Adrenal gland (tissue), 12 donors: ENCODE measurements around the gene SASH1. TPM values are rescaled to one million over a fixed set of nuclear protein-coding genes. Genes with fewer than 3 reads are reported as not detected.
A peak's percentile ranks its signal among the peaks of the same experiment; 100 is the strongest.

Experiments used
- DNase-seq, 7 donors: peaks; one replicate each; pipeline ENCODE4 v3.0.0-alpha.2; 2019 to 2020
- H3K27ac ChIP-seq, 5 donors: fragments of 200-600 bp; sonication (generic) in 4 of 5; 1 replicate in 3 of 5; 2 replicates in 2 of 5; pipeline versions ENCODE4 v1.5.1 to v1.8.0; 2016 to 2020; ENCODE audit warnings: mild to moderate bottlenecking in 1 of 5
- H3K27me3 ChIP-seq: fragments of 200-600 bp; 2 replicates; pipeline ENCODE4 v1.8.0; 2021
- H3K36me3 ChIP-seq, 2 donors: fragments of 200-600 bp; replicated peaks in 1 of 2; 1 replicate in 1 of 2; 2 replicates in 1 of 2; pipeline versions ENCODE4 v1.5.1 to v1.8.0; 2018 to 2022
- H3K4me1 ChIP-seq, 2 donors: fragments of 200-600 bp; replicated peaks in 1 of 2; 1 replicate in 1 of 2; 2 replicates in 1 of 2; pipeline versions ENCODE4 v1.5.1 to v1.8.0; 2018 to 2021
- H3K4me3 ChIP-seq, 4 donors: fragments of 200-600 bp; sonication (generic) in 3 of 4; one replicate each; pipeline ENCODE4 v1.5.1; 2016 to 2018
- H3K9me3 ChIP-seq, 3 donors: fragments of 200-600 bp; sonication (generic) in 1 of 3; replicated peaks in 1 of 3; 1 replicate in 2 of 3; 2 replicates in 1 of 3; pipeline versions ENCODE4 v1.5.1 to v1.8.0; 2016 to 2021
- CTCF ChIP-seq, 6 experiments: fragments of 450-650 bp in 4 of 6; fragments of 200-600 bp in 2 of 6; sonication (generic) in 1 of 6; IDR thresholded peaks; 1 replicate in 5 of 6; 2 replicates in 1 of 6; pipeline versions ENCODE4 v1.5.1 to v1.8.0; 2016 to 2021; ENCODE audit warnings: antibody characterized with exemption in 6 of 6, mild to moderate bottlenecking in 2 of 6, moderate library complexity in 1 of 6
- POLR2A ChIP-seq, 2 donors: fragments of 450-650 bp; IDR thresholded peaks; one replicate each; pipeline ENCODE4 v1.6.1; 2017; ENCODE audit warnings: antibody characterized with exemption in 2 of 2, mild to moderate bottlenecking in 2 of 2, moderate library complexity in 1 of 2
- WGBS, 4 donors: extraction: QIAGEN DNeasy Blood & Tissue Kit in 2 of 4; methylation state at CpG; one replicate each; pipeline versions ENCODE4 v1.1.5 to v1.1.7; 2013 to 2017; 5-methylcytosine and 5-hydroxymethylcytosine counted together
- intact Hi-C, 2 donors: fragments of 100-400 bp; cut with DNase I; formaldehyde crosslinking; loops; one replicate each; pipeline versions ENCODE4 v1.14.1 to v1.15.0; 2022 to 2023
- polyA plus RNA-seq, 3 donors: library from polyadenylated mRNA; stranded (reverse); fragments of 200-250 nt in 2 of 3; fragments of 350-450 nt in 1 of 3; fragmentation: Illumina TruSeq in 1 of 3; extraction: RNeasy Lipid Tissue Mini Kit (QIAGEN cat#74804) in 1 of 3; gene quantifications; one replicate each; pipeline ENCODE4 v1.2.3, GENCODE V29; 2013 to 2014
- total RNA-seq, 9 donors: library from RNA; depleted of rRNA in 4 of 9; stranded (reverse); fragments of >200 nt in 4 of 9; fragments of 120-200 nt in 1 of 9; fragmentation: NEBNext Ultra II Directional in 1 of 9; extraction: Animal tissue kit (Norgen Biotek cat#: 25700) in 1 of 9; gene quantifications; one replicate each; pipeline versions ENCODE4 v1.1.0 to v1.2.4, GENCODE V29; 2013 to 2023
- donor health status: healthy with polysubstance abuse.
- donor health status: Bipolar disorder and iron deficiency.
- donor health status: DM: yes; HTN: yes; CAD: no.
- donor health status: DM: no; HTN: no; CAD: no.
- donor health status: DM: no; HTN: no; CAD: no.
- donor health status: DM: yes; HTN: yes; CAD: no.

SASH1 gene
- total and polyA plus RNA-seq, 12 donors, result 5.5 to 30.7 (median 16.7) TPM

DNA sequence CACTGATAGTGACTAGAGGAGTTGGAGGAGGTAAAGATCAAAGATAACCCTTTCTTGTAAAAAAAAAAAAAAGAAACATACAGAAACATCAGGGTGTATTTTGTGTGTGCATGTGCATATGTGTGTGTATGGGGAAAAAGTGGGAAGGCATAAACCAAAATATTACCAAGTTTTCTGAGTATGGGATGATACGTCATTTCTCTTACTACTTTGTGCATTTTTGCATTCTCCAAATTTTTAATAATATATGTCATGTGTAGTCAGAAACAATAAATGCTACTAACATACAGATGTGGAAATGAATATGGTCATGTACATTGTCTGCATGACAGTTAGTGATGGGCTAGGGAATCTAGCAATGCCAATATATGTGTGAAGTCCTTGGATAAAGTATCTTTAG, 161.1 kb downstream of the SASH1 start:
- Histone ChIP-seq H3K9me3 (no peaks in the 10 kb centered on the region), H3K4me3 (no peak overlapping the region), H3K36me3 (no peaks in the 10 kb centered on the region), H3K27me3 (no peaks in the 10 kb centered on the region), H3K27ac (no peak overlapping the region), H3K4me1 (no peaks in the 10 kb centered on the region)
- intact Hi-C loops, result no loop called here
- no peak for DNase-seq
- TF ChIP-seq CTCF (IDR thresholded peaks at IDR 0.05) (no peak), POLR2A (IDR thresholded peaks at IDR 0.05) (no peak)
- WGBS, 4 donors, result 39 to 97% (median 64%) methylated on average over 1 of the region's 1 CpG

GRCh38 chr6:148507774-148508173, 165.1 kb downstream of the SASH1 start:
- no peaks in the 10 kb centered on the region for H3K27me3 ChIP-seq
- H3K36me3 ChIP-seq, result no peaks in the 10 kb centered on the region
- intact Hi-C loops, result no loop called here
- peaks cover 0 to 4% of the 10 kb centered on the region in 2 donors for H3K4me1 ChIP-seq
- TF ChIP-seq CTCF (IDR thresholded peaks at IDR 0.05) (no peak), POLR2A (IDR thresholded peaks at IDR 0.05) (no peak)
- 50 to 62% (median 57%) methylated on average over 5 of the region's 5 CpGs for WGBS, 4 donors
- DNase-seq, result no peak
- H3K9me3 ChIP-seq, result no peaks in the 10 kb centered on the region
- no peak overlapping the region for H3K4me3 ChIP-seq
- peak overlapping the region in 3 of 5 donors; percentile 25 to 72 (median 66) for H3K27ac ChIP-seq

DNA sequence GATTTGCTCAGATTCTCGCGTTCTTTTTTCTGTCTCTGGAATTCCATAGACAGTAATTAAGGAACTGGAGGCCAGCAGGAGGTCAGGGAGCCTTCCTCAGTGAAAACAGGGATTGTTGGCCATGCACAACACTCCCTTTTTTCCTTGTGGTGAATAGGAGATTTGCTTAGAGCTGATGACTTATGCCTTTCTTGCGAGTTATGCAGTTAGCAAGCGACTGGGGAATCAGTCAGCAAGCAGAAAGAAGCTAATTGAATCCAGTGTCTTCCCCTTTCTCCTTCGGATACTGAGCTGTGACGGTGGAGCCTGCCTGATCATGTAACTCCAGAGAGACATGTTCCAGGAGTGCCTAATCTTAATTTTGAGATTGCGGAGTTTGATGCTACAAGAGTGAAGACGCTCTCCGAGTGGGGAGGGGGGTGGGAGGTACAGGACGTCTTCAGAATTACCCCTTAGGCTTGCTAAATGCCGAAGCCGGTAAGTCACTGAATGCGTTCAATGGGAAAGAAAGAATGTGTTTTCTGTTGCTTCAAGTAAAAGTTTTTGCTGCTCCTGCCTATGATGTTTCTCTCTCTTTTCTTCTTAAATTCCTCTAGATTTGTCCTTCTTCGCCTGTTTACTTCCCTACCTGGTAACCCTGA, 165.9 kb downstream of the SASH1 start:
- WGBS, 4 donors, result 36 to 49% (median 44%) methylated on average over 14 of the region's 14 CpGs
- intact Hi-C loops, result no loop called here
- Histone ChIP-seq H3K9me3 (no peaks in the 10 kb centered on the region), H3K4me3 (peak overlapping the region in 1 of 4 donors; percentile 38), H3K4me1 (peaks cover 0 to 4% of the 10 kb centered on the region in 2 donors), H3K27ac (peak overlapping the region in 3 of 5 donors; percentile 25 to 72 (median 66)), H3K36me3 (no peaks in the 10 kb centered on the region), H3K27me3 (no peaks in the 10 kb centered on the region)
- no peak for TF ChIP-seq POLR2A (IDR thresholded peaks at IDR 0.05)
- TF ChIP-seq CTCF (IDR thresholded peaks at IDR 0.05), result no peak
- no peak for DNase-seq

- Histone ChIP-seq H3K27ac (peak overlapping the region in 2 of 5 donors; percentile 66 to 72), H3K4me3 (peak overlapping the region in 1 of 4 donors; percentile 38), H3K9me3 (no peaks in the 10 kb centered on the region), H3K27me3 (no peaks in the 10 kb centered on the region), H3K36me3 (no peaks in the 10 kb centered on the region), H3K4me1 (peaks cover 0 to 4% of the 10 kb centered on the region in 2 donors)
- no peak for DNase-seq
- TF ChIP-seq CTCF (IDR thresholded peaks at IDR 0.05), result no peak
- no peak for TF ChIP-seq POLR2A (IDR thresholded peaks at IDR 0.05)
- 61 to 76% (median 70%) methylated on average over 14 of the region's 14 CpGs for WGBS, 4 donors
- intact Hi-C loops, result no loop called here
Measured at GRCh38 chr6:148509119-148509799, 166.6 kb downstream of the SASH1 start.
